Measurements from ENCODE around the gene ZNF592. TPM values are rescaled to one million over a fixed set of nuclear protein-coding genes. Genes with fewer than 3 reads are reported as not detected.

Gene ZNF592
- total and polyA plus RNA-seq, 2 of the 13 experiments (the other 11 are each of a cell fraction or from before 2014, with no cell fraction given): 8.2 to 9.8 TPM

DNA sequence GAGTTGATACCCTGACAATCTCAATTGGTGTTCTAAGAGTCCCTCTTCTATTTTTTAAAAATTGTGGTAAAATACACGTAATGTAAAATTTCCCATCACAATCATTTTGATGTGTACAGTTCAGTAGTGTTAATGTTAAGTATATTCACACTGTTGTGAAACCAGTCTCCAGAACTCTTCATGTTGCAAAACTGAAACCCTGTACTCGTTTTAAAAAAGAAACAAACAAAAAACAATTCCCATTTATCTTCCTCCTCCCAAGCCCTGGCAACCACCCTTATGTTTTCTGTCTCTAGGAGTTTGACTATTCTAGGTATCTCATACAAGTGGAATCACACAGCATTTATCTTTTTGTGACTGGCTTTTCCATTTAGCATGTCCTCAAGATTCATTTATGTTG is 40.1 kb downstream of the ZNF592 start (continued):
- TF ChIP-seq, protein P1, sequence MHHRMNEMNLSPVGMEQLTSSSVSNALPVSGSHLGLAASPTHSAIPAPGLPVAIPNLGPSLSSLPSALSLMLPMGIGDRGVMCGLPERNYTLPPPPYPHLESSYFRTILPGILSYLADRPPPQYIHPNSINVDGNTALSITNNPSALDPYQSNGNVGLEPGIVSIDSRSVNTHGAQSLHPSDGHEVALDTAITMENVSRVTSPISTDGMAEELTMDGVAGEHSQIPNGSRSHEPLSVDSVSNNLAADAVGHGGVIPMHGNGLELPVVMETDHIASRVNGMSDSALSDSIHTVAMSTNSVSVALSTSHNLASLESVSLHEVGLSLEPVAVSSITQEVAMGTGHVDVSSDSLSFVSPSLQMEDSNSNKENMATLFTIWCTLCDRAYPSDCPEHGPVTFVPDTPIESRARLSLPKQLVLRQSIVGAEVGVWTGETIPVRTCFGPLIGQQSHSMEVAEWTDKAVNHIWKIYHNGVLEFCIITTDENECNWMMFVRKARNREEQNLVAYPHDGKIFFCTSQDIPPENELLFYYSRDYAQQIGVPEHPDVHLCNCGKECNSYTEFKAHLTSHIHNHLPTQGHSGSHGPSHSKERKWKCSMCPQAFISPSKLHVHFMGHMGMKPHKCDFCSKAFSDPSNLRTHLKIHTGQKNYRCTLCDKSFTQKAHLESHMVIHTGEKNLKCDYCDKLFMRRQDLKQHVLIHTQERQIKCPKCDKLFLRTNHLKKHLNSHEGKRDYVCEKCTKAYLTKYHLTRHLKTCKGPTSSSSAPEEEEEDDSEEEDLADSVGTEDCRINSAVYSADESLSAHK (CRISPR knock-in tag; IDR thresholded peaks at IDR 0.05; ENCODE audit: borderline replicate concordance): no peak
- TF ChIP-seq LRRFIP1 (CRISPR knock-in tag; conservative IDR thresholded peaks at IDR 0.05) (no peak), ATF5 (CRISPR knock-in tag; IDR thresholded peaks at IDR 0.05; ENCODE audit: low read depth) (no peak), ZBTB8A (CRISPR knock-in tag; IDR thresholded peaks at IDR 0.05; ENCODE audit: borderline replicate concordance, low read depth) (no peak)

- FAIRE-seq: no peak
- TF ChIP-seq ARID3A (IDR thresholded peaks at IDR 0.05; ENCODE audit: low read depth, low read length) (no peak), DRAP1 (CRISPR knock-in tag; IDR thresholded peaks at IDR 0.05) (no peak), NBN (conservative IDR thresholded peaks at IDR 0.05) (no peak), MED8 (CRISPR knock-in tag; IDR thresholded peaks at IDR 0.05; ENCODE audit: insufficient replicate concordance) (no peak), TRIM24 (CRISPR knock-in tag; IDR thresholded peaks at IDR 0.05) (no peak), SATB2 (CRISPR knock-in tag; IDR thresholded peaks at IDR 0.05) (no peak)
- TF ChIP-seq, protein P2, sequence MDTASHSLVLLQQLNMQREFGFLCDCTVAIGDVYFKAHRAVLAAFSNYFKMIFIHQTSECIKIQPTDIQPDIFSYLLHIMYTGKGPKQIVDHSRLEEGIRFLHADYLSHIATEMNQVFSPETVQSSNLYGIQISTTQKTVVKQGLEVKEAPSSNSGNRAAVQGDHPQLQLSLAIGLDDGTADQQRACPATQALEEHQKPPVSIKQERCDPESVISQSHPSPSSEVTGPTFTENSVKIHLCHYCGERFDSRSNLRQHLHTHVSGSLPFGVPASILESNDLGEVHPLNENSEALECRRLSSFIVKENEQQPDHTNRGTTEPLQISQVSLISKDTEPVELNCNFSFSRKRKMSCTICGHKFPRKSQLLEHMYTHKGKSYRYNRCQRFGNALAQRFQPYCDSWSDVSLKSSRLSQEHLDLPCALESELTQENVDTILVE (CRISPR knock-in tag; IDR thresholded peaks at IDR 0.05): no peak
Measured at GRCh38 chr15:84789762-84790161, 41.4 kb downstream of the ZNF592 start.

More at GRCh38 chr15:84789762-84790161, 41.4 kb downstream of the ZNF592 start:
- no peak overlapping the region for H3K4me2 ChIP-seq (ENCODE audit: low read depth, low read length)
- ChIA-PET POLR2A (no interaction called here), CTCF (ENCODE audit: low intra/inter-chr PET ratio, low total read pairs) (no interaction called here)
- H3K9me3 ChIP-seq (ENCODE audit: low read length): no peaks in the 10 kb centered on the region
- H3K27me3 ChIP-seq (ENCODE audit: control insufficient read depth in 1 of 2, insufficient read depth in 2 of 2, low read length in 2 of 2): no peaks in the 10 kb centered on the region; a peak in 1 of 5 replicates
- ATAC-seq (no peak), DNase-seq (ENCODE audit: low spot score) (no peak)
- peaks cover 22 to 56% of the 10 kb centered on the region in 2 experiments for H3K36me3 ChIP-seq (replicated peaks in 1 of 2; ENCODE audit: control insufficient read depth in 1 of 2, insufficient read depth in 2 of 2, low read length in 2 of 2)
- H3K4me3 ChIP-seq (replicated peaks in 1 of 3; ENCODE audit: insufficient read depth in 1 of 3, low read depth in 2 of 3, low read length in 3 of 3): no peak overlapping the region
- peaks cover 3% of the 10 kb centered on the region; the same call in 1 of the 2 replicates for H4K20me1 ChIP-seq (ENCODE audit: insufficient read depth, low read length)
- no TSS peak for BruUV-seq (replicated peaks)
- intact Hi-C loops (cut with micrococcal nuclease; ENCODE audit: unreplicated experiment): no loop called here
- H3K27ac ChIP-seq (ENCODE audit: extremely low read length, insufficient read depth, low read length): no peak overlapping the region
- in situ Hi-C loops (cut with HindIII; ENCODE audit: extremely low pct_ligation_motif_present, low pct_unique_long_range_greater_than_20kb): no loop called here
- no peak overlapping the region for H3K9ac ChIP-seq (ENCODE audit: insufficient read depth, low read depth, low read length)
- 96% methylated on average over 5 of the region's 5 CpGs for WGBS (ENCODE audit: low lambda C conversion rate)
- H3K79me2 ChIP-seq (ENCODE audit: insufficient read depth, low read length): peaks cover 29% of the 10 kb centered on the region
- no peak overlapping the region for H2AFZ ChIP-seq (ENCODE audit: low read length)
- peaks cover 8% of the 10 kb centered on the region for H3K4me1 ChIP-seq (ENCODE audit: insufficient read depth, low read length)
